ENCODE measurements around the gene GLT8D1.
"Not testable (repeated sequence)": the region's sequence is repeated elsewhere in the genome, so short reads cannot be mapped to it uniquely, and the experiment has no call there.

GLT8D1 gene

GRCh38 chr3:52705688-52706686 is at the start of gene GLT8D1, which contains the start of gene SPCS1:
TSS of gene GLT8D1 (minus strand) at chr3:52705791. CDS start at chr3:52700460, 5,331 bp downstream.
TSS of gene SPCS1 (plus strand) at chr3:52706106. CDS start at chr3:52706247, 141 bp downstream.
- DNase-seq, result peak; percentile 78 to 85

- no peak for DNase-seq
Observed at GRCh38 chr3:52754373-52754772, 48.8 kb upstream of the GLT8D1 start.

- DNase-seq, result peak; percentile 63
Observed at GRCh38 chr3:52752045-52752660, 46.6 kb upstream of the GLT8D1 start.

- DNase-seq, result no peak
Observed at GRCh38 chr3:52743721-52744120, 38.1 kb upstream of the GLT8D1 start.

GRCh38 chr3:52743152-52743551 is 37.6 kb upstream of the GLT8D1 start:
- DNase-seq, result no peak

- peak in 1 of 2 donors; percentile 66 for DNase-seq
Observed at GRCh38 chr3:52742418-52743041, 36.9 kb upstream of the GLT8D1 start.

- no peak for DNase-seq
Observed at GRCh38 chr3:52739730-52740129, 34.1 kb upstream of the GLT8D1 start.

GRCh38 chr3:52733256-52733891 is 27.8 kb upstream of the GLT8D1 start:
- DNase-seq, result no peak

GRCh38 chr3:52731590-52731989 is 26.0 kb upstream of the GLT8D1 start:
- DNase-seq, result no peak

GRCh38 chr3:52730681-52731080 is 25.1 kb upstream of the GLT8D1 start:
- no peak for DNase-seq

GRCh38 chr3:52728753-52729152 is 23.2 kb upstream of the GLT8D1 start:
- not testable (repeated sequence) for DNase-seq

- DNase-seq, result no peak
Observed at GRCh38 chr3:52724511-52724910, 18.9 kb upstream of the GLT8D1 start.

GRCh38 chr3:52723935-52724334 is 18.3 kb upstream of the GLT8D1 start:
- DNase-seq, result no peak

GRCh38 chr3:52722491-52722890 is 16.9 kb upstream of the GLT8D1 start:
- no peak for DNase-seq

GRCh38 chr3:52721730-52722008 is 16.1 kb upstream of the GLT8D1 start:
- peak in 1 of 2 donors; percentile 17 for DNase-seq

GRCh38 chr3:52721002-52721729 is 15.6 kb upstream of the GLT8D1 start:
- DNase-seq, result peak; percentile 39 to 52

- no peak for DNase-seq
Observed at GRCh38 chr3:52719618-52720017, 14.0 kb upstream of the GLT8D1 start.

GRCh38 chr3:52715714-52716305 is 10.2 kb upstream of the GLT8D1 start:
- DNase-seq, result no peak

GRCh38 chr3:52714335-52715302 is 9.0 kb upstream of the GLT8D1 start:
- DNase-seq, result no peak

All from inflammatory macrophage treated with lipopolysaccharide for 1 hour (primary cell).